Fibroblast of lung (primary cell): ENCODE data around the gene ME1.

Experiments
- CTCF ChIP-seq, 2 donors: IDR thresholded peaks in 1 of 2; conservative IDR thresholded peaks in 1 of 2; 1 replicate in 1 of 2; 2 replicates in 1 of 2; pipeline ENCODE4 v1.5.1; 2011 to 2012; ENCODE audit warnings: low read length in 2 of 2, control low read depth in 1 of 2, inconsistent platforms in 1 of 2, low read depth in 1 of 2, mild to moderate bottlenecking in 1 of 2
- EZH2 ChIP-seq: IDR thresholded peaks from 2 replicates; pipeline ENCODE4 v1.5.1; 2012; ENCODE audit warnings: low read length, control low read depth, mild to moderate bottlenecking; ENCODE audit errors: missing control alignments

GRCh38 chr6:83367104-83367503 lies 63.7 kb downstream of the ME1 start:
- TF ChIP-seq CTCF (conservative IDR thresholded peaks at IDR 0.05 in 1 of 2, IDR thresholded peaks at IDR 0.05 in 1 of 2; ENCODE audit: low read depth in 1 of 2, low read length in 2 of 2) (no peak), EZH2 (no peak)
